Brain microvascular endothelial cell (primary cell): Measurements from ENCODE around the gene KRT83.

Experiments used
- DNase-seq: peaks from one replicate; pipeline ENCODE4 v3.0.0-alpha.2; 2020
- H3K27ac ChIP-seq: fragments of 250-450 bp; sonication (Bioruptor Pico); 2 replicates; pipeline ENCODE4 v1.5.1; 2020; ENCODE audit warnings: mild to moderate bottlenecking, moderate library complexity
- H3K27me3 ChIP-seq: fragments of 250-450 bp; sonication (Bioruptor Pico); replicated peaks from 2 replicates; pipeline ENCODE4 v1.5.1; 2020; ENCODE audit warnings: mild to moderate bottlenecking
- H3K36me3 ChIP-seq: fragments of 250-450 bp; sonication (Bioruptor Pico); replicated peaks from 2 replicates; pipeline ENCODE4 v1.5.1; 2020; ENCODE audit warnings: mild to moderate bottlenecking
- H3K4me3 ChIP-seq: 2 replicates; pipeline ENCODE4 v1.5.1; 2011; ENCODE audit warnings: low read depth, mild to moderate bottlenecking, control low read depth, low read length, moderate library complexity
- in situ Hi-C: cut with HindIII; loops from 2 replicates; pipeline ENCODE4 v1.10.0; 2017; ENCODE audit warnings: low sequenced_read_pairs, low pct_ligation_motif_present
- TF ChIP-seq, protein P1 (sequence below): IDR thresholded peaks from 2 replicates; pipeline ENCODE4 v1.5.1; 2011; ENCODE audit warnings: low read depth, mild to moderate bottlenecking, moderate library complexity, low read length, control low read depth, inconsistent platforms; ENCODE audit errors: missing control alignments

The KRT83 gene

DNA sequence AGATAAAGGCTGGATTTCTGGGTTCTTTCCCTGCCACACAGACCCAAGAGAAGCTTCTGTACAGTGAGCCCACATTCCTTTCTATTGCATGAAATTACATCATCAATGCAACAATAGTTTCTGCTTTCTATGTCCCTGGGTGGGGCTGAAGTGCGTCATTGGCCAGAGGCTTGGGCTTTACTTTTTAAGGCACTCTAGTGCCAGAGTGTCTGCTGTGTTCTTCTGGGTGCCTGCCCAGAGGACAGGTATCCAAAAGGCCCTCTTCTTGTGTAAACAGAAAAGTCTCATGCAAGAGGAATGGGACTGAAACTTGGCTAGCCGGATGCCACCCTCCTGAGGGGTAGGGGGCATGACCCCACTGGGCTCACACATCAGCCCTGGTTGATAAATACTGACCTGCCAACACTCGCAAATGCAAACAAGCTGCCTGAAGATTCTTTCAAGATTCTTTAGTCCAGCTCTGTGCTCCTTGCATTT, 40.8 kb downstream of the KRT83 start:
- peak; percentile 83 for DNase-seq
- in situ Hi-C loops: no loop called here
- TF ChIP-seq, protein P1, sequence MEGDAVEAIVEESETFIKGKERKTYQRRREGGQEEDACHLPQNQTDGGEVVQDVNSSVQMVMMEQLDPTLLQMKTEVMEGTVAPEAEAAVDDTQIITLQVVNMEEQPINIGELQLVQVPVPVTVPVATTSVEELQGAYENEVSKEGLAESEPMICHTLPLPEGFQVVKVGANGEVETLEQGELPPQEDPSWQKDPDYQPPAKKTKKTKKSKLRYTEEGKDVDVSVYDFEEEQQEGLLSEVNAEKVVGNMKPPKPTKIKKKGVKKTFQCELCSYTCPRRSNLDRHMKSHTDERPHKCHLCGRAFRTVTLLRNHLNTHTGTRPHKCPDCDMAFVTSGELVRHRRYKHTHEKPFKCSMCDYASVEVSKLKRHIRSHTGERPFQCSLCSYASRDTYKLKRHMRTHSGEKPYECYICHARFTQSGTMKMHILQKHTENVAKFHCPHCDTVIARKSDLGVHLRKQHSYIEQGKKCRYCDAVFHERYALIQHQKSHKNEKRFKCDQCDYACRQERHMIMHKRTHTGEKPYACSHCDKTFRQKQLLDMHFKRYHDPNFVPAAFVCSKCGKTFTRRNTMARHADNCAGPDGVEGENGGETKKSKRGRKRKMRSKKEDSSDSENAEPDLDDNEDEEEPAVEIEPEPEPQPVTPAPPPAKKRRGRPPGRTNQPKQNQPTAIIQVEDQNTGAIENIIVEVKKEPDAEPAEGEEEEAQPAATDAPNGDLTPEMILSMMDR: no peak
- Histone ChIP-seq H3K27ac (peak overlapping the region; percentile 94), H3K36me3 (no peaks in the 10 kb centered on the region), H3K4me3 (no peak overlapping the region), H3K27me3 (no peaks in the 10 kb centered on the region)

DNA sequence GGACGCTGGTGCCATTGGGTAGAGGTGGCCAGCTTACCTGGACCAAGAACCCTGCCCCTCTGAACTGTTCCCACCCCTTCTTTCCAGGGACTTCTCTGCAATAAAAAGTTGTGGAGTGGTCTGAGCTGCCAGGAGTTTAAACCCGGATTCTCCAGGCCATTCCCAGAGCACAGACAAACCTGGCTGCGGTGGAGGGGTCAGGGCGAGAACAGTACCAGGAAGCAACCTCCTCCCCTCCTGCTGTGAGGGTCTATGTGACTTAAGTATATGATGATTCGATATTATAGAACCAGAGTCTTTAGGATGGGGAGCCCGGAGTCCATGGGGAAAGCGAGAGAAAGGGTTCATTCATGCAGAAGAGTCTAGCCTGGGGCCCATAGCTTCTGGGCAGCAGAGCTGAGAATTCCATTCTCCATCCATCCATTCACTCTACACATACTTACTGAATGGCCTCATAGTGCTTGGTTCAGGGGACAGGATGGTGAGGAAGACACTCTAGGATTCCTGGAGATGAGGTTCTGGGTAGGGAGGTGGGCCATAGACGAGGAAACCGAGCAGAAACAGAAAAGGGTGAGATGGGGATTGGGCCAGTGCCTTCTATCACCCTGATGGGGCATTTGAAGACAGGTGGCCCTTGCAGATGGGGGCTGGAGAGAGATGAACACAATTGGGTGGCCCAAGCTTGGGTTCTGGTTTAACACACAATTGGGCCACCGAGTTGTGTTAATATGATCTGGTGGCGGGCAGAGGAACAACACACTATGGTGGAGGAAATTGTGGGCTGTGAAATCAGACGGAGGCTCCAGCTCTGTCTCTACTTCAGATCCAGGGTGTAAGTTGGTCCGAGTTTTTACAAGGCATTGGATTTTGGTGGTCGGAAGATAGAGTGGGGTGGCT, 41.5 kb downstream of the KRT83 start:
- TF ChIP-seq, protein P1: peak; percentile 21
- Histone ChIP-seq H3K27ac (peak overlapping the region; percentile 94), H3K4me3 (no peak overlapping the region), H3K27me3 (no peaks in the 10 kb centered on the region), H3K36me3 (no peaks in the 10 kb centered on the region)
- in situ Hi-C loops: no loop called here
- no peak for DNase-seq

DNA sequence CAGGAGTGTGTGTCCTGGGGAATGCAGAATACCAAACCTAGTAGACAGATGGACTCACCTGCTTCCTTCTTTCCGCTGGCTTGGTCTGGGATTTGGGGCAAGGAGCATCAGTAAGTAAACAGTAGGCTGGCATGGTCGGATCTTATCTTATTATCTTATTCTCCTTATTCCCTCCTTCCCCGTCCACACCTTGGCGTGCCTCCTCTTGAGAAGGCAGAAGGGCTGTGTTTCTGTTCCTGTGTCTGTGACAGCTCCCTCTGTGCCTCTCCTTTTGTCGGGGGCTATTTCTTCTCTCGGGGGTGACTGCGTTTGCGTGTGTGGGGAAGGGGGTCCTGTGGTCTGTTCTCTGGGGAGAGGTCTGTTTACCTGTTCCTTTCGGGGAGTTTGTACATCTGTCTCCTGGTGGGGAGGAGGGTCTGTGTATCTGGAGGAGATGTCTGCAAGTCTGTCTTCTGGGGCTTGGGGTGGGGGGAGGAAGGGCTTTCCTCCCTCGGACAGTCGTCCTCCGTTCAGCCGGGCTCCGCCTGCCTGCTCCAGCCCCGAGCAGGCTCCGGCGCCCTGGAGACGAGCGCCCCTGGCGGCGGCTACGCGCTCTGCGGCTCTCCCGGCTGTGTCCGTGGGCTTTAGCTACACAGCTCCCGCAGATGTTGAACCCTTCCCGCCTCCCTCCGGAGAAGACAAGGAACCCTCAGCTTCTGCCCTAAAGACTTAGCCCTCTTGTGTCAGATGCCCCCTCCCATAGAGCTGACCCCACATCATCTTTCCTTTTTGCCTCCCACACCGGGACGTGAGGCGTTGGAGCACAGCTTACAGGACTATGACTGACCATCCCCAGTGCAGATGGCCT, 42.4 kb downstream of the KRT83 start:
- in situ Hi-C loops: no loop called here
- Histone ChIP-seq H3K27me3 (no peaks in the 10 kb centered on the region), H3K27ac (no peak overlapping the region), H3K36me3 (no peaks in the 10 kb centered on the region), H3K4me3 (peak overlapping the region; percentile 20)
- TF ChIP-seq, protein P1: peak; percentile 88
- DNase-seq: peak; percentile 61

DNA sequence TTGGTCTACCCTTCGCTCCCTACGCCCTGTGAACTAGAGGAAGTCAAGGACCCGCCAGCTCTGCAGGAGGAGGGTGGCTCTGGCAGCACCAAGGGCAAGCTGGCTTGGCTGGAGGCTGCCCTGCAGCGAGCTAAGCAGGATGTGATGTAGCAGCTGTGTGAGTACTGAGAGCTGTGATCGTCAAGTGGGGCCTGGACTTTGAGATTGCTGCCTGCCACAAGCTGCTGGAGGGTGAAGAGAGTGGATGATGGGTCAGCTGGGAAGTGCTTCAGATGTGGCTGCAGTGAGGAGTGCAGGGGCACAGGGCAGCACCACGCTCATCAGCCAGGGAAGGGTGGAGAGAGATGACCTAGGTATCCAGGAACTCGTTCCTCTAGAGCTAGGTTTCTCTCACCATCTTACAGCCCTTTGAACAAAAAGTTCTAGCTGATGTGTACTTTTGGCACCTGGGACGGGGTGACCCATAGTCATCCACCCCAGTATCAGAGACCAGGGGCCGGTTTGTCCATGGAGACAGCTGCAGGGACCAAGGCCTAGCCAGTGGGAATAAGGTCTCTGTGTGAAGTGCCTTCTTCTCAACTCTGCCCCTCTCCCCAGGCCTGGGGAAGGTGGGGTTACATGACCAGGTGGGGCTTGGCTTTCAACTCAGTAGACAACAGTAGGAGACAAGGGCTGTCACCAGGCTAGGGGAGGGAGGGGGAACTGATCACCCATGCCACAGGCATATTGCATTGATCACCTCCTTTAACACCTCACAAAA, 43.5 kb downstream of the KRT83 start:
- no peaks in the 10 kb centered on the region for H3K36me3 ChIP-seq
- no peak overlapping the region for H3K4me3 ChIP-seq
- H3K27ac ChIP-seq: no peak overlapping the region
- DNase-seq: no peak
- in situ Hi-C loops: no loop called here
- H3K27me3 ChIP-seq: no peaks in the 10 kb centered on the region
- TF ChIP-seq, protein P1: no peak

DNA sequence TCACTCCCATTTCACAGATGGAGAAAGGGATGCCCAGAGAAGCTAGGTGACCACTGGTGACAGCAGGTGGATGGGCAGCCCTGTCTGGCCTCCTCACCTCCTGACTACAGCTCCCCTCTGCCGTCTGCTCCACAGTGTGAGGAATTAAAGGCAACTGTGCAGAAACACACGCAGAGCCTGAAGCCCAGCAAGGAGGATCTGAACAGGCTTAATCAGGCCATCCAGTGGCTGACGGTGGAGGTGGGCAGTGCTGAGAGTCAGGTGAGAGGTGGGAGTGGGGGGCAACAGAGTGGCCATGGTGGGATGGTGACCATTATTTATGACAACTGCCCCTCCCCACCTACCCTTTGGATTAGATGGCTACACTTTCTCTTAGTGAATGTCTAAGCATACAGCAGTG, 45.5 kb downstream of the KRT83 start:
- no peak overlapping the region for H3K27ac ChIP-seq
- DNase-seq: no peak
- H3K36me3 ChIP-seq: no peaks in the 10 kb centered on the region
- H3K27me3 ChIP-seq: no peaks in the 10 kb centered on the region
- no peak overlapping the region for H3K4me3 ChIP-seq
- in situ Hi-C loops: no loop called here
- TF ChIP-seq, protein P1: no peak
